GM12878 (cell line): ENCODE data around the gene MTMR8. TPM values are rescaled to one million over a fixed set of nuclear protein-coding genes. Genes with fewer than 3 reads are reported as not detected.

Source experiments
- ATAC-seq: fragments of 200-7000 bp; cut with Tn5 transposase; 3 replicates; pipeline ENCODE4 v1.9.1; 2020; ENCODE audit warnings: mild to moderate bottlenecking, moderate library complexity
- BruUV-seq: library from RNA; stranded (reverse); fragments of 400-500 nt; replicated peaks from 2 replicates; lab custom pipeline; 2021; lab: Mats Ljungman, UMichigan
- CTCF ChIA-PET: fragments of 300-600 bp; sonication (Branson Sonifier 250); formaldehyde crosslinking; extraction: SDS; loops from one replicate; lab custom pipeline; 2021; ENCODE audit warnings: inconsistent platforms; lab: Yijun Ruan, JAX
- POLR2A ChIA-PET: fragments of 350-600 bp; formaldehyde crosslinking; extraction: SDS; loops from one replicate; lab custom pipeline; 2021; ENCODE audit warnings: inconsistent platforms; lab: Charles Lee
- RAD21 ChIA-PET: fragments of 300-600 bp; sonication (Branson Sonifier 250); formaldehyde crosslinking; loops from one replicate; lab custom pipeline; 2023; ENCODE audit warnings: antibody characterized with exemption; ENCODE audit not compliant: unreplicated experiment; lab: Charles Lee
- SMC1A ChIA-PET: fragments of 300-600 bp; sonication (Branson Sonifier 250); formaldehyde crosslinking; loops from one replicate; lab custom pipeline; 2023; ENCODE audit not compliant: unreplicated experiment, uncharacterized antibody; lab: Charles Lee
- DNase-seq: peaks from one replicate; pipeline ENCODE4 v3.0.0-alpha.2; 2011; ENCODE audit warnings: low read depth, low spot score
- FAIRE-seq: peaks from 3 replicates; lab custom pipeline; 2011; peaks lifted over from hg19 to GRCh38; lab: Jason Lieb, UNC
- H2AFZ ChIP-seq: 2 replicates; pipeline ENCODE4 v1.6.0; 2011; ENCODE audit warnings: low read depth, low read length, control low read depth; ENCODE audit not compliant: control insufficient read depth
- H3K27ac ChIP-seq: 2 replicates; pipeline ENCODE4 v1.5.1; 2011; ENCODE audit warnings: control low read depth; ENCODE audit not compliant: control insufficient read depth, insufficient read depth
- H3K27me3 ChIP-seq, 2 experiments: replicated peaks in 1 of 2; 2 replicates each; pipeline versions ENCODE4 v1.6.0 to v1.6.1; 2011; ENCODE audit warnings: low read length in 1 of 2; ENCODE audit not compliant: control insufficient read depth in 2 of 2, insufficient read depth in 2 of 2
- H3K36me3 ChIP-seq, 2 experiments: 2 replicates each; pipeline ENCODE4 v1.5.1; 2011; ENCODE audit warnings: low read length in 1 of 2; ENCODE audit not compliant: control insufficient read depth in 2 of 2, insufficient read depth in 2 of 2
- H3K4me1 ChIP-seq: 2 replicates; pipeline ENCODE4 v1.6.1; 2011; ENCODE audit warnings: mild to moderate bottlenecking, low read length, moderate library complexity, mixed read lengths; ENCODE audit not compliant: control insufficient read depth, insufficient read depth
- H3K4me2 ChIP-seq: 2 replicates; pipeline ENCODE4 v1.6.0; 2011; ENCODE audit warnings: control low read depth; ENCODE audit not compliant: control insufficient read depth, insufficient read depth
- H3K4me3 ChIP-seq: fragments of 200-600 bp; sonication (generic); 2 replicates; pipeline ENCODE4 v1.5.1; 2016
- H3K79me2 ChIP-seq: 2 replicates; pipeline ENCODE4 v1.6.0; 2011; ENCODE audit warnings: low read length; ENCODE audit not compliant: control insufficient read depth, insufficient read depth
- H3K9ac ChIP-seq: 2 replicates; pipeline ENCODE4 v1.8.0; 2011; ENCODE audit warnings: low read length, control low read depth, mixed read lengths; ENCODE audit not compliant: control insufficient read depth, insufficient read depth
- H3K9me3 ChIP-seq: replicated peaks from 3 replicates; pipeline ENCODE4 v1.5.1; 2011; ENCODE audit warnings: mild to moderate bottlenecking, low read length; ENCODE audit not compliant: control insufficient read depth, insufficient read depth
- H4K20me1 ChIP-seq: 2 replicates; pipeline ENCODE4 v1.6.0; 2011; ENCODE audit not compliant: control insufficient read depth, insufficient read depth
- EZH2 ChIP-seq: IDR thresholded peaks from 2 replicates; pipeline ENCODE4 v1.6.1; 2012; ENCODE audit warnings: low read depth, mild to moderate bottlenecking, control low read depth, inconsistent platforms, low read length, borderline replicate concordance; ENCODE audit not compliant: control insufficient read depth
- FOXM1 ChIP-seq: IDR thresholded peaks from 2 replicates; pipeline ENCODE4 v1.6.1; 2012; ENCODE audit warnings: low read depth, mild to moderate bottlenecking, inconsistent platforms, low read length, moderate library complexity
- MAX ChIP-seq: IDR thresholded peaks from 2 replicates; pipeline ENCODE4 v1.6.1; 2012; ENCODE audit warnings: low read depth, low read length, improper control_type of control experiment
- NR2F1 ChIP-seq: fragments of 450-650 bp; conservative IDR thresholded peaks from 2 replicates; pipeline ENCODE4 v1.6.1; 2017; ENCODE audit warnings: mild to moderate bottlenecking
- PKNOX1 ChIP-seq: fragments of 450-650 bp; IDR thresholded peaks from 2 replicates; pipeline ENCODE4 v1.6.1; 2016; ENCODE audit warnings: mild to moderate bottlenecking
- SPI1 ChIP-seq: IDR thresholded peaks from 2 replicates; pipeline ENCODE4 v1.6.1; 2011; ENCODE audit warnings: low read depth, mild to moderate bottlenecking, low read length, moderate library complexity, borderline replicate concordance; ENCODE audit not compliant: insufficient read depth
- USF2 ChIP-seq: IDR thresholded peaks from 2 replicates; pipeline ENCODE4 v1.6.1; 2011; ENCODE audit warnings: low read depth, low read length, improper control_type of control experiment, borderline replicate concordance
- ZBED1 ChIP-seq: IDR thresholded peaks from 2 replicates; pipeline ENCODE4 v1.6.1; 2016; ENCODE audit warnings: borderline replicate concordance
- ZBTB11 ChIP-seq: fragments of 450-650 bp; formaldehyde crosslinking; IDR thresholded peaks from 2 replicates; pipeline ENCODE4 v1.5.0; 2022; ENCODE audit warnings: mild to moderate bottlenecking, missing genetic modification characterization
- WGBS: methylation state at CpG from one replicate; pipeline ENCODE4 v1.1.6; 2016; ENCODE audit warnings: low lambda C conversion rate; ENCODE audit not compliant: insufficient replicate concordance, insufficient coverage; ENCODE audit errors: missing lambda C conversion rate; 5-methylcytosine and 5-hydroxymethylcytosine counted together
- in situ Hi-C: fragments of 300-500 bp; cut with MboI; formaldehyde crosslinking; loops from 9 replicates; pipeline ENCODE4 v1.14.3; 2018; ENCODE audit warnings: mixed read lengths
- intact Hi-C: fragments of 100-400 bp; cut with micrococcal nuclease; formaldehyde crosslinking; loops from one replicate; pipeline ENCODE4 v1.14.2; 2022; ENCODE audit not compliant: unreplicated experiment
- polyA plus RNA-seq, 11 experiments: library from polyadenylated mRNA; depleted of rRNA in 4 of 11; unstranded in 6 of 11; stranded (reverse) in 5 of 11; fragments of >200 nt; fragmentation: Nextera tagmentation in 4 of 11; fragmentation: Illumina TruSeq in 1 of 11; extraction: Ambion mirVana in 4 of 11; extraction: Trizol in 1 of 11; gene quantifications; 1 replicate in 1 of 11; 2 replicates in 10 of 11; pipeline versions ENCODE4 v1.2.1 to v1.2.3, GENCODE V29; 2011 to 2016; ENCODE audit warnings: inconsistent platforms in 2 of 11, missing spikeins in 2 of 11, low read depth in 1 of 11
- total RNA-seq, 4 experiments: library from RNA; depleted of rRNA in 3 of 4; stranded (reverse); fragments of >200 nt in 3 of 4; fragmentation: Illumina TruSeq in 1 of 4; extraction: Trizol in 1 of 4; gene quantifications; 2 replicates each; pipeline versions ENCODE4 v1.2.1 to v1.2.3, GENCODE V29; 2013 to 2021

MTMR8 gene
- total and polyA plus RNA-seq, 10 of the 15 experiments (the other 5 are each of a cell fraction or from before 2014, with no cell fraction given) = 2.0 to 4.7 (median 3.6) TPM

GRCh38 chrX:64377753-64378152 is 17.5 kb downstream of the MTMR8 start:
- H3K36me3 ChIP-seq = no peaks in the 10 kb centered on the region
- CTCF ChIA-PET = no interaction called here
- H3K4me2 ChIP-seq = no peak overlapping the region
- SMC1A ChIA-PET = no interaction called here
- H3K79me2 ChIP-seq = no peaks in the 10 kb centered on the region
- intact Hi-C loops (no loop called here), in situ Hi-C loops (no loop called here)
- no peaks in the 10 kb centered on the region; the same call in 2 of the 3 replicates for H3K9me3 ChIP-seq
- H3K4me3 ChIP-seq = no peak overlapping the region
- DNase-seq (no peak), FAIRE-seq (no peak)
- no TSS peak for BruUV-seq
- POLR2A ChIA-PET = no interaction called here
- WGBS = 44% methylated on average over 3 of the region's 3 CpGs
- H3K9ac ChIP-seq = no peak overlapping the region
- no peaks in the 10 kb centered on the region for H4K20me1 ChIP-seq
- RAD21 ChIA-PET = no interaction called here
- peak; percentile 17; the same call in 1 of the 2 replicates for TF ChIP-seq SPI1
- TF ChIP-seq NR2F1 = no peak
- TF ChIP-seq PKNOX1 = no peak
- no peak for TF ChIP-seq EZH2
- TF ChIP-seq, all 136 proteins: peak for 1
- Histone ChIP-seq H3K27me3 (no peaks in the 10 kb centered on the region), H2AFZ (no peak overlapping the region), H3K4me1 (no peaks in the 10 kb centered on the region), H3K27ac (no peak overlapping the region)
- no peak for ATAC-seq

- 26% methylated on average over 5 of the region's 5 CpGs for WGBS
- ChIA-PET SMC1A (no interaction called here), CTCF (no interaction called here)
- TF ChIP-seq ZBED1 = no peak
- no peak for TF ChIP-seq FOXM1
- TF ChIP-seq MAX = no peak
- TF ChIP-seq ZBTB11 = no peak
- TF ChIP-seq USF2 = no peak
- TF ChIP-seq EZH2 = no peak
These were observed 43.2 kb downstream of the MTMR8 start for GRCh38 chrX:64352081-64352480.

More at GRCh38 chrX:64352081-64352480, 43.2 kb downstream of the MTMR8 start:
- ChIA-PET POLR2A (no interaction called here), RAD21 (no interaction called here)
- H3K9ac ChIP-seq = no peak overlapping the region
- H3K27ac ChIP-seq = no peak overlapping the region
- H4K20me1 ChIP-seq = no peaks in the 10 kb centered on the region
- H3K9me3 ChIP-seq = no peaks in the 10 kb centered on the region
- no peak overlapping the region for H2AFZ ChIP-seq
- H3K4me2 ChIP-seq = no peak overlapping the region
- no peak for ATAC-seq
- H3K4me1 ChIP-seq = no peaks in the 10 kb centered on the region
- H3K79me2 ChIP-seq = no peaks in the 10 kb centered on the region
- no peak for FAIRE-seq
- intact Hi-C loops = no loop called here
- H3K4me3 ChIP-seq = no peak overlapping the region
- no peak for DNase-seq
- no peaks in the 10 kb centered on the region for H3K36me3 ChIP-seq
- in situ Hi-C loops = no loop called here
- H3K27me3 ChIP-seq = no peaks in the 10 kb centered on the region
- BruUV-seq = no TSS peak
